WERI-Rb-1 (cell line): ENCODE results near the gene PTGES2.

Source experiments
- DNase-seq: peaks from one replicate; pipeline ENCODE4 v3.0.0-alpha.2; 2020
- H3K27ac ChIP-seq: fragments of 250-450 bp; sonication (Bioruptor Pico); 2 replicates; pipeline ENCODE4 v1.5.1; 2020; ENCODE audit warnings: mild to moderate bottlenecking, moderate library complexity
- H3K27me3 ChIP-seq: fragments of 250-450 bp; sonication (Bioruptor Pico); 2 replicates; pipeline ENCODE4 v1.5.1; 2021; ENCODE audit warnings: mild to moderate bottlenecking, low read depth, moderate library complexity; ENCODE audit not compliant: insufficient read depth, severe bottlenecking
- H3K36me3 ChIP-seq: fragments of 250-450 bp; sonication (Bioruptor Pico); 2 replicates; pipeline ENCODE4 v1.5.1; 2020; ENCODE audit warnings: mild to moderate bottlenecking, moderate library complexity
- H3K4me3 ChIP-seq: 2 replicates; pipeline ENCODE4 v1.5.1; 2011; ENCODE audit warnings: low read depth, mild to moderate bottlenecking, control low read depth, low read length
- H3K9me3 ChIP-seq: fragments of 250-450 bp; sonication (Bioruptor Pico); 2 replicates; pipeline ENCODE4 v1.5.1; 2021; ENCODE audit warnings: mild to moderate bottlenecking, moderate library complexity; ENCODE audit not compliant: severe bottlenecking
- TF ChIP-seq, protein P1 (sequence below): IDR thresholded peaks from 2 replicates; pipeline ENCODE4 v1.5.1; 2011; ENCODE audit warnings: low read depth, mild to moderate bottlenecking, control low read depth, inconsistent platforms, low read length

PTGES2 gene

DNA sequence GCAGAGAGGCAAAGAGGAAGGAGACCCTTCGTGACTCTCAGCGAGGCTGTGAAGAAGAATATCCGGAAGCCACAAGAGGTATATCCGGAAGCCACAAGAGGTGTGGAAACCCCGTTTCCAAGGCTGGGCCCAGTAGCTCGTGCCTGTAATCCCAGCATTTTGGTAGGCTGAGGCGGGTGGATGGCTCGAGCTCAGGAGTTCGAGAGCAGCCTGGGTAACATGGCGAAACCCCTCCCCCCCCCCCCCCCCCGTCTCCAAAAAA lies 31.9 kb upstream of the PTGES2 start:
- no peaks in the 10 kb centered on the region for H3K27me3 ChIP-seq
- H3K9me3 ChIP-seq = no peaks in the 10 kb centered on the region
- H3K27ac ChIP-seq = peak overlapping the region; percentile 81
- TF ChIP-seq, protein P1, sequence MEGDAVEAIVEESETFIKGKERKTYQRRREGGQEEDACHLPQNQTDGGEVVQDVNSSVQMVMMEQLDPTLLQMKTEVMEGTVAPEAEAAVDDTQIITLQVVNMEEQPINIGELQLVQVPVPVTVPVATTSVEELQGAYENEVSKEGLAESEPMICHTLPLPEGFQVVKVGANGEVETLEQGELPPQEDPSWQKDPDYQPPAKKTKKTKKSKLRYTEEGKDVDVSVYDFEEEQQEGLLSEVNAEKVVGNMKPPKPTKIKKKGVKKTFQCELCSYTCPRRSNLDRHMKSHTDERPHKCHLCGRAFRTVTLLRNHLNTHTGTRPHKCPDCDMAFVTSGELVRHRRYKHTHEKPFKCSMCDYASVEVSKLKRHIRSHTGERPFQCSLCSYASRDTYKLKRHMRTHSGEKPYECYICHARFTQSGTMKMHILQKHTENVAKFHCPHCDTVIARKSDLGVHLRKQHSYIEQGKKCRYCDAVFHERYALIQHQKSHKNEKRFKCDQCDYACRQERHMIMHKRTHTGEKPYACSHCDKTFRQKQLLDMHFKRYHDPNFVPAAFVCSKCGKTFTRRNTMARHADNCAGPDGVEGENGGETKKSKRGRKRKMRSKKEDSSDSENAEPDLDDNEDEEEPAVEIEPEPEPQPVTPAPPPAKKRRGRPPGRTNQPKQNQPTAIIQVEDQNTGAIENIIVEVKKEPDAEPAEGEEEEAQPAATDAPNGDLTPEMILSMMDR = no peak
- peaks cover 29% of the 10 kb centered on the region for H3K36me3 ChIP-seq
- no peak for DNase-seq
- H3K4me3 ChIP-seq = peak overlapping the region; percentile 41

DNA sequence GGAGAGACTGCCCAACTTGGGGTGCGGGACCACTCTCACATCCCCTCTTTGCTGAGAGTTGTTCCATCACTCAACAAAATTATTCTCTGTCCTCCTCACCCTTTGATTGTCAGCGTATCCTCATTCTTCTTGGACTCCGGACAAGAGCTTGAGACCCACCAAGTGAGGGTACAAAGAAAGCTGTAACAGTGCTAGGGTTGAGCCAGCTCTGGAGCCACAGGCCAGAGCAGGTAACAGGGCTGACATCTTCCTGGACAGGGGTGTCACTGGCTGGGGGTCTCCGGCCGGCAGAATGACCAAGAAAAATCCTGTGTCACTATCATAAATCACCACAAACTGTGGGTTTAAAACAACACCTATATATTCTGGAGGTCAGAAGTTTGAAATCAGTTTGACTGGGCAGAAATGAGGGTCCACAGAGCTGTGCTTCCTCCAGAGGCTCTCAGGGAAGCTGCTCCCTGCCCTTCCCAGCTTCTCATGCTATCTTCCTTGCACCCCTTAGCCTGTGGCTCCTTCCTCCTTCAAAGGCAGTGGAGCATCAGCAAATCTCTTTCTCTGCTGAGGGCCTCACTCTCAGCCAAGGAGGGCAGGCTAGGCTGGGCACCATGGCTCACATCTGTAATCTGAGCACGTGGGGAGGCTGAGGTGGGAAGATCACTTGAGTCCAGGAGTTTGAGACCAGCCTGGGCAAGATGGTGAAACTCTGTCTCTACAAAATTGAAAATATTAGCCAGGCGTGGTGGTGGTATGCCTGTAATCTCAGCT lies 28.4 kb upstream of the PTGES2 start:
- Histone ChIP-seq H3K27me3 (no peaks in the 10 kb centered on the region), H3K36me3 (no peaks in the 10 kb centered on the region), H3K4me3 (no peak overlapping the region), H3K27ac (no peak overlapping the region), H3K9me3 (no peaks in the 10 kb centered on the region)
- no peak for DNase-seq
- TF ChIP-seq, protein P1 = no peak

DNA sequence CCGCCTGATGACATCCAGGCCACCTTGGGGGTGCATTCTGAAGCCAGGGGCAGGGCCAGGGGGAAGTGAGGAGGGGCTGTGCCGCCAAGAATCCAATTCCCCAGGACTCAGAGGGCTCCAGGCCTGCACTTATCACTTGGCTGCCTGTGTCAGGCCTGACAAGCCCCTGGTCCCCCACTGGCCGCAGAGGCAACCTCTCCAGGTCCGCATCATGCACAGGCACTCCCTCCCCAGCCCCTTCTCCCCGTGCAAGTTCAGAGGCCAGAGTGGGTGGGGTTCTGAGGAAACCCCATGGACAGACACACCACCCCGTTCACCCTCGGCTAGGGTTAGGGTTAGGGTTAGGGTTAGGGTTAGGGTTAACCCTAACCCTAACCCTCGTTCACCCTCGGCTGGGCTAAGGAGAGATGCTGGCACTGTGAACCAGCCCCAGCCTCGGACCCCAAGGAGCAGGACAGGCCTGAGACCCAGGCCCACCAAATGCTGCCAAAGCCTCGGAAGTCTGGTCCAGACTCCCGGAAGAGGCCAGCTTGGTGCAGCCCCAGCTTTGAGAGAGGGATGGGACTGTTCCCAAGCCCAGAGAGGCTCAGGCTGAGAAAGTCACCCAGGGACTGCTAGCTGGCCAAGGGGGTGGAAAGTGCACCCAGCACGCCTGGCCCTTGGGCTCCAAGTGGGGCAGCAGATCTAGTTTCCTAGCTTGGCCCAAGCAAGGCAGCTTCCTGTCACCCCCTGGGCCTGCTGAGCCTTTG lies 26.6 kb upstream of the PTGES2 start:
- Histone ChIP-seq H3K9me3 (no peaks in the 10 kb centered on the region), H3K27me3 (no peaks in the 10 kb centered on the region), H3K4me3 (no peak overlapping the region), H3K36me3 (no peaks in the 10 kb centered on the region), H3K27ac (no peak overlapping the region)
- no peak for DNase-seq
- TF ChIP-seq, protein P1 = no peak

DNA sequence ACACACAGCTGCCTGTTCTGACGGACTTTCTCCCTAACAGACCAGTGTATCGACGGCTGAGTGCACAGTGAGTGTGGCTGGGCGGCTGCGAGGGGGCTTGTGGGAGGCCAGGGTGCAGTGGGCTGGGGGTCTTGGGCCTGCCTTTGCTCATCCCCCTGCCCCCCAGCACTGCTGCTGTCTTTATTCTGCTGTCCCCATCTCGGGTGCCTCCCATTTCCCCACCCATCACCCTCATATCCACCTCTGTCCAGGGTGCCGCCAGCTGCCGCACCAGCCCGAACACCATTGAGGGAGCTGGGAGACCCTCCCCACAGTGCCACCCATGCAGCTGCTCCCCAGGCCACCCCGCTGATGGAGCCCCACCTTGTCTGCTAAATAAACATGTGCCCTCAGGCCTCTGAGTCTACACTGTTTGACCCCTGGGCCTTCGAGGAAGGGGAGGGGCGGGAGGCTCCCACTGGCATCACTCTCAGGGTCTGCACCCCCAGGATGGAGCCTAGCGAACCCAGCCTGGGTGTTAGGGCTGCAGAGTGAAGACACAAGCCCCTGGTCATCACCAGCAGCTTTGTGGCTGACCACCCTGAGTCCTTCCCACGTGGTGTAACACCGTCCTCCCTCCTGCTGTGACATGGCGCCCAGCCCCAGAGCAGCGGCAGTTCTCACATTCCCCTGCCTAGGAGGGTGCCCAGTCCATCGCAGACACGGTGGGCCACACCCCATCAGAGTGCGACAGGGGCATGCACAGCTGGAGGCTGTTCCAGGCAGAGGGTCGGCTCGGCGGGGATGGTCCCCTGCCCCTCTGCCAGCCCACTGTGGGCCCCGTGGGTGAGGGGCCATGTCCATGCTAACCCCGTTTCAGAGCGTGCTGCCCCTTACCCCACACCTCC lies 25.8 kb upstream of the PTGES2 start:
- Histone ChIP-seq H3K4me3 (no peak overlapping the region), H3K9me3 (no peaks in the 10 kb centered on the region), H3K36me3 (no peaks in the 10 kb centered on the region), H3K27me3 (no peaks in the 10 kb centered on the region), H3K27ac (no peak overlapping the region)
- TF ChIP-seq, protein P1 = no peak
- DNase-seq = no peak

DNA sequence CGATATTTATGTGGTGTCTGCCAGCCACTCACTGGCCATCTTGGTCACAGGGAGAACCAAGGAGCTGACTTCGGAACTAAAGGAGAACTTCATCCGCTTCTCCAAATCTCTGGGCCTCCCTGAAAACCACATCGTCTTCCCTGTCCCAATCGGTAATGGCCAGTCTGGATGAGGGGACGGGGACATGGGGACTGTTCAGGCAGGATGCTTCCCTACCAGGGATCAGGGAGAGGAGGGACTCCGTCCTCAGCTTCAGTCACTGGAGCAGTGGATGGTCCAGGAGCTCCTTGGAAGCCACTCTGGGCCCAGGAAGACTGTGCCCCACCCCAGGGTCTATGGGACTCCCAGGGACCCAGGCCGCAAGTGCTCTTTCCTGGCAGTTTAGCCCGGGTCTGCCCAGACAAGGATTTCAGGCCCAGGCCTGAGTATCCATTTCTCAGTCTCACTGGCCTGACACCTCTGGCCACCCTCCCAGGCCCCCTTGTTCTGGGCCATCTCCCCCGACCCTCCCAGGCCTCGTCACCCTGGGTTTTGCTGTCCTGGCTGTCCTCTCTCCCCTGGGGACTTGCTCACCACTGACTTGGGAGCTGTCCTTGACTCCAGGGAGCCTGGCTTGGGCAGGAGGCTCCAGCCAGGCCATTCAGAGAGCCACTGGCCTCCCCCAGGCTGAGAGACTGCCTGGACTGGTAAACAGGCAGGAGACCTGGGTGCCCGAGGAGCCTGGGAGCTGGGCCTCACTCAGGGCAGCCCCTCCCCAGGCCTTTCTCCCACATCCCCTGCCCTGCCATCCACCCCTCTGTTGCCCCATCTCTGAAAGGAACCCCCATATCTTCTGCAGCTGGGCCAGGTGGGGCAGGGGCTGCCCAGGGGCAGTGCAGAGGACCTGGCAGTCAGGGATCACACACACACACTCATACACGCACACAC lies 24.9 kb upstream of the PTGES2 start:
- TF ChIP-seq, protein P1 = no peak
- Histone ChIP-seq H3K4me3 (no peak overlapping the region), H3K36me3 (no peaks in the 10 kb centered on the region)

More for the DNA sequence above, 24.9 kb upstream of the PTGES2 start:
- no peaks in the 10 kb centered on the region for H3K9me3 ChIP-seq
- no peaks in the 10 kb centered on the region for H3K27me3 ChIP-seq
- DNase-seq = no peak
- no peak overlapping the region for H3K27ac ChIP-seq
